NCI-H1436 treated with DMSO at 0.1 percent for 48 hours (cell line): ENCODE measurements around the gene MCM6.
"Not testable (repeated sequence)": the region's sequence is repeated elsewhere in the genome, so short reads cannot be mapped to it uniquely, and the experiment has no call there.

Experiments used
- DNase-seq: peaks from one replicate; lab custom pipeline; 2025; lab: John Stamatoyannopoulos, UW

MCM6 gene

DNA sequence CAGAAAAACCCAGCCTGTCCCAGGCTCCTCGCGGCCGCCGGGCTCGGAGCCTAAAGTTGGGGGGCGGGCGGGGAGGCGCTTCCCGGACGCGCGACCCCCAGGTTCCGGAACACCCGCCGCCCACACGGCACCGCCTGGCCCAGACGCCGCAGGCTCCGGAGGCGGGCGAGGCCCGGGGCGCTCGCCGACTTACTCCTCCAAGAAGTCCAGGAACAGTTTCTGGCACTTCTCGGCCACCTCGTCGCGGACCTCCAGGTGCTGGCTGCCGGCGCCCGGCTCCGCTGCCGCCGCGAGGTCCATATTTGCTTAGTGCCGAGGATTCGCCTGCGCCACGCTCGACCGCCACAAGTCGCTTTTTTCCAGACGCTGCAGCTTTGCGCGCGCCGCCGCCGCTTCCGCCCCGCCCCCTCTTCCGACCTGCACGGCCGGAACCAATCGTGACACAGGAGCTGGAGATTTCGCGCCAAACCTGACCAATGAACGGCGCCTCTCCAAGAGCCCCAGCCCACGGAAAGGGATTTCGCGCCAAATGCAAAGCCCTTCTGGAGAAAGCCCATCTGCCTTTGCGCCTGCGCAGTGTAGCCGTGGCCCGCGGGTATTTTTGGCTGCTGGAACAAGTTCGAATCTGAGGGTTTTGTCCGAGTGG lies at the start of gene MCM6:
Gene MCM6 (minus strand): TSS at position 378 of the 646 bp plus-strand sequence. CDS start 78 bp downstream, at position 300.
- DNase-seq, result peak; percentile 87

GRCh38 chr2:135925571-135925970 lies 49.3 kb upstream of the MCM6 start:
- DNase-seq, result no peak

DNA sequence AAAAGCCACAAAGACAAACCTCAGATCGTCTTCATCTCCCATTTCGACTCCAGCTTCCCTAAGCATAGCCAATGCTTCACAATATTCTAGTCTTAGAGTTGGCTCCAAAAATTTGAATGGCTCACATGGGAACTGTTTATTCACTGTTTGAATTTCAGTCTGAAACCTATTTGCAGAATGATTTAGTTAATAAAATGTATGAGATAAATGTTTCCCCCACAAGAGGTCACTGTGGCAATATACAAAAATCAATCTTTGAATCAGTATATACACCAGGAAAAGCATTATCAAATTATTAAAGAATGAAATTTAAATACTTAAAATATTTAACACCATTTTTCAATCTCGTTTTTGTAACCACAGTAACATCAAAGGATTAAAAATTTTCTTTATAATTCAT lies 40.0 kb upstream of the MCM6 start:
- DNase-seq, result no peak

DNA sequence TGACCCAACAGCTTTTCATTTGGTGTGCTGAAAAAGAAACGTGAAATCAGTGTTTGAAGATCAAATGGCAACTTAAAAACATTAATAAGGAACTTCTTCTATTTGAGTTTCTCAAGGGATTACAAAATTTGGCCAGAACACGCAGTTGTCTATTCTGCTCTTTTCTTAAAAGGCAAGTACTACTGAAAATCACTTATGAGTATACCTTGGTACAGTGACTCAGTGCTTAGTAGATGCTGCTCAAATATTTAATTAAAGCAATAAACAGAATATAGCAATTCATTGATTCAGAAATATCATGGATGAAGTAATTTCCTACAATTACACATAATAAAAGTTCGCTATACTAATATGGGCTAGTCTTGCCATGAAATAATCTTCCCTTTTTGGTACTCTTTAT lies 38.2 kb upstream of the MCM6 start:
- no peak for DNase-seq

GRCh38 chr2:135913727-135914365 lies 37.6 kb upstream of the MCM6 start:
- no peak for DNase-seq

- DNase-seq, result no peak
Measured at GRCh38 chr2:135909976-135910375, 33.7 kb upstream of the MCM6 start.

DNA sequence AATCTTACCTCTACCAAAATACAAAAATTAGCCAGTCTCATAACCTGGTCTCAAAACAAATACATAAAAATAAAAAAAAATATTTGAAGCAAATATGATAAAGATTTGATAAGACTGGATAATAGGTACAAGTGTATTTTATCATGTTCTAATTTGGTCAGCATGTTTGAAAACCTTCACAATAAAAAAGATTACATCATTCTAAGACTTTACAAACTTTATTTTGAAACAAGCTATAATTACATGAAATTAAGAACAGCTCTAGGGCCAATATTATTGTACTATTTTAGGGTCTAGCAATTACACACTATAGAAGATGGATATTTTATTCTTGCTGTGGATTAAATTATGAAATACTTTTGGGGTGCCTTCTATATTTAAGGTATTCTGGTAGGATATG lies 29.4 kb upstream of the MCM6 start:
- no peak for DNase-seq

GRCh38 chr2:135904341-135904989 lies 28.2 kb upstream of the MCM6 start:
- DNase-seq, result no peak

GRCh38 chr2:135903650-135904049 lies 27.4 kb upstream of the MCM6 start:
- DNase-seq, result no peak

DNA sequence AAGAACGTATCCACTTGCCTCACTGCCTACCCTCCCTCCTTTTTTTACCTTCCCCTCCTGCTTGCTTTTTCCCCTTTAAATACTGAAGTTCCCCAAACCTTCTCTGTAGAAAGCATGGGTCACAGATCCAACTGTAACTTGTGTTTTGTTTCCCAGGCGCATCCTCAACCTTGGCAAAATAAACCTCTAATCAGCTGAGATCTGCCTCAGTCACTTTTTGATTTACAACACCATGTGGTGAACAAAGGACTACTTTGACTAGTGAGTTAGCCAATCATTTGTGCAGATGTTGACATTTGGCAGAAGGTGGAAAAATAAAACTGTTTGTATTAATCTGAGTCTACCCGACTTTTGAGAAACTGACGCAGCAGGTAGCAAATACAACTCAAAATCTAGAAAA lies 23.3 kb upstream of the MCM6 start:
- no peak for DNase-seq

GRCh38 chr2:135898234-135898786 lies 22.1 kb upstream of the MCM6 start:
- no peak for DNase-seq

DNA sequence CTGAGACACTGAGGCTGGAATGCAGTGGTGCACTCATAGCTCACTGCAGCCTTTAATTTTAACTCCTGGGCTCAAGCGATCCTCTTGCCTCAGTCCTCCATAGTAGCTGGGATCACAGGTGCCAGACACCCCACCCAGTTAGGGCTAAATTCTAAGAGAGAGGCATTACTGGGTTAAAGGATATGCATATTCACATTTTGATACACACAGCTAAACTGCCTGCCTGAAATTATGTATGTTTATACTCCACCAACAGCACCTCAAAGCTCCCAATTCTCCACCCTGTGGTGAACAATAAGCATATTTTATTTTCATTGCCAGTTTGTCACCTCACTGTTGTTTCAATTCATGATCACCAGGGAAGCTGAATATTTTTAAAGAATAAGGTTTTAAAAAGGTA lies 18.7 kb upstream of the MCM6 start:
- no peak for DNase-seq

GRCh38 chr2:135893374-135893794 lies 17.1 kb upstream of the MCM6 start:
- no peak for DNase-seq

DNA sequence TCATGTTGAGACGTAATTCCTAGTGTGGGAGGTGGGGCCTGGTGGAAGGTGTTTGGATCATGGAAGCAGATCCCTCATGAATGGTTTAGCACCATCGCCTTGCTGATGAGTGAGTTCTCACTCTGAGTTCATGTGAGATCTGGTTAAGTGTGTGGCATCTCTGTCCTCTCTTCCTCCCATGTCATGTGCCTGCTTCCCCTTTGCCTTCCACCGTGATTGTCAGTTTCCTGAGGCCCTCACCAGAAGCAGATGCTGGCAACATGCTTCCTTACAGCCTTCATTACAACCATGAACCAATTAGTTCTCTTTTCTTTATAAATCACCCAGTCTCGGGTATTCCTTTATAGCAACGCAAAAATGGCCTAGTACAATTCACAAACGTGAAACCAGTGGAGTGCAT lies 14.6 kb upstream of the MCM6 start:
- DNase-seq, result no peak

- no peak for DNase-seq
Measured at GRCh38 chr2:135890149-135890548, 13.9 kb upstream of the MCM6 start.

- not testable (repeated sequence) for DNase-seq
Measured at GRCh38 chr2:135888587-135888986, 12.3 kb upstream of the MCM6 start.

GRCh38 chr2:135885709-135886108 lies 9.5 kb upstream of the MCM6 start:
- DNase-seq, result no peak

DNA sequence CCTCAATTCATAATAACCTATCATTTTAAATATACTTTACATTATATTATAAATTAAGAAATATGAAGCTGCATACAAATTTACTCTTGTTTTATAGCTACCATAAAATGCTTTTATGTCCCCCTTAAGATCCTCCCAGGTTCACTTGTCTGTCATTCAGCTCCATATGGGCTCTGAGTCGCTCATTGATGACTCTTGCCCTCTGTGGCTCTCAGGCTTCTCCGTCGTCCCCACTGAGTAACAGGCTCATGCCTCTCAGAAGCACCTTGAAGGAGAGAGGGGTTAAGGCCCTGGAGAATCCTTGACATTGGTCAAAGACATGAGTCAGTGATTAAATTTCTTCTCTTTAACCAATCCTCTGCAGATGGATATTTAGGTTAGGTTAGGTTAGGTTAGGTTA lies 6.2 kb upstream of the MCM6 start:
- DNase-seq, result no peak

DNA sequence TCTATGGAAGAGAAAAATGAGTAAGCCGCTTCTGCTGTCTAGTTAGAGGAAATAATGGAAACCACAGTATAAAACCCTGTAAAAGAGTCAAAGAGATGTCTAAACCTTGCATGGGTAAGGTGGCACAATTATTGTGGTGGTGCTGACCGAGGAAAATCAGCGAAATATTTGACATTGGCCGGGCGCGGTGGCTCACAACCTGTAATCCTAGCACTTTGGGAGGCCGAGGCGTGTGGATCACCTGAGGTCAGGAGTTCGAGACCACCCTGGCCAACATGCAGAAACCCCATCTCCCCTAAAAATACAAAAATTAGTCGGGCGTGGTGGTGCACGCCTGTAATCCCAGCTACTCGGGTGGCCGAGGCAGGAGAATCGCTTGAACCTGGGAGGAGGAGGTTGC lies 527 bp upstream of the MCM6 start:
- DNase-seq, result not testable (repeated sequence)

DNA sequence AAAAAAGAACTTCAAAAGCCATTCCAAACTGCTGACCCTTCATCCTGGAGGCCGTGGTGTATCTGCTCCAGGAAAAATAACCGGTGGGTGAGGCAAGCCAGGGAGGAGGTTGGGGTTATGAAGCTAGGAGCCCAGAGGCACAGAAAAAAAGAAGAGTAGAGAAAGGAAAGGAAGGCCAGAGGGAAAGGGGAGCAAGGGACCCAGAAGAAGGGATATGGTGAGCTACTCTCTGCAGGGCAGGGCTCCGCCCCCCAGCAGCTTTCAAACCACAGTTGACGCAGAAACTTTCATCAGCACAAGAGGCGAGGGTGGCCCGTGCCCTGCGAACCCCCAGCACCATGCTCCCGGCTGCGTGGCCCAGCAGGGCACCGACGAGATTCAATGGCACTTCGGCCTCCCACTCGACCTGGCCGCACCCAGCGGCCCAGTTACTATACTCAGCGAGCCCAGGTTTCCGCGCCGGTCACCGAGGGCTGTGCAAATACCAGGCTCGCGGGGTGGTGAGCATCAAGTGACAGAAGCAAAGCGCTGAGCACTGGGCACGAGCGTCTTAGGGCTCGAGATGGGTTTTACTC lies 665 bp downstream of the MCM6 start:
- no peak for DNase-seq

GRCh38 chr2:135874777-135875365 lies 1.4 kb downstream of the MCM6 start:
- no peak for DNase-seq

GRCh38 chr2:135870571-135870970 lies 5.7 kb downstream of the MCM6 start:
- no peak for DNase-seq
